Prostate gland (tissue), 2 donors: ENCODE results near the gene MAMSTR. TPM values are rescaled to one million over a fixed set of nuclear protein-coding genes. Genes with fewer than 3 reads are reported as not detected.

Experiments
- DNase-seq: peaks from one replicate; pipeline ENCODE4 v3.0.0-alpha.2; 2019; ENCODE audit warnings: low spot score
- H3K27ac ChIP-seq, 2 donors: fragments of 200-600 bp; sonication (generic); 2 replicates each; pipeline ENCODE4 v1.5.1; 2017 to 2019
- H3K27me3 ChIP-seq: fragments of 200-600 bp; sonication (generic); replicated peaks from 2 replicates; pipeline ENCODE4 v1.5.1; 2019; ENCODE audit not compliant: insufficient read depth
- H3K36me3 ChIP-seq, 2 donors: fragments of 200-600 bp; sonication (generic); 1 replicate in 1 of 2; 2 replicates in 1 of 2; pipeline versions ENCODE4 v1.5.1 to v1.8.1; 2017 to 2019
- H3K4me1 ChIP-seq: fragments of 200-600 bp; sonication (generic); replicated peaks from 2 replicates; pipeline ENCODE4 v1.5.1; 2019
- H3K4me3 ChIP-seq, 2 donors: fragments of 200-600 bp; sonication (generic); 2 replicates each; pipeline ENCODE4 v1.5.1; 2017 to 2019
- H3K9me3 ChIP-seq: fragments of 200-600 bp; sonication (generic); 2 replicates; pipeline ENCODE4 v1.5.1; 2017
- POLR2A ChIP-seq: fragments of 450-650 bp; IDR thresholded peaks from one replicate; pipeline ENCODE4 v1.6.1; 2016; ENCODE audit warnings: antibody characterized with exemption, mild to moderate bottlenecking
- POLR2AphosphoS5 ChIP-seq: sonication (generic); formaldehyde crosslinking; IDR thresholded peaks from one replicate; pipeline ENCODE4 v1.6.1; 2017; ENCODE audit warnings: antibody characterized with exemption
- WGBS: methylation state at CpG from one replicate; pipeline ENCODE4 v1.1.5; 2018; 5-methylcytosine and 5-hydroxymethylcytosine counted together
- intact Hi-C: fragments of 100-400 bp; cut with DNase I; formaldehyde crosslinking; loops from one replicate; pipeline ENCODE4 v1.14.2; 2022
- total RNA-seq, 2 donors: library from RNA; depleted of rRNA; stranded (reverse); fragments of >200 nt; gene quantifications; one replicate each; pipeline ENCODE4 v1.1.0, GENCODE V29; 2016

MAMSTR gene
- total RNA-seq, 2 donors from 2014 or later: 2.6 to 13.9 TPM

DNA sequence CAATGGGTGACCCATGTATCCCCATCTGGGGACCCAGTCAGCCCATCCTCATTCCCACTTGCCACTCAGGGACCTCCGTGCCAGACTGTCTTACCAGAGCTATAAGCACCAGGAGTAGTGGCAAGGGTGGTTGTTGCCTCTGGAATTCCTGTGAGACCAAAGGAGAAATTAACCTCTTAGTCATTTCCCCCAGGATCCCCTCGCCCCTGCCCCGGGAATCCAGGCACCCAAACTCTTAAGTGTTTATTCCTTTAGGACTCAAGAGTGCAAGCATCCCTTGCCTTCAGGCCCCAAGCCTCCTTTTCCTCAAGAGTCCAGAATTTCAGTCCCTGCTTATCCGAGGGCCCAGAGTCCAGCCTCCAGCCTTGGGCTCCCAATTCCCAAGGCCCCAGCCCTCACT is 55.9 kb downstream of the MAMSTR start:
- no peak for DNase-seq
- Histone ChIP-seq H3K4me3 (no peak overlapping the region), H3K36me3 (no peaks in the 10 kb centered on the region), H3K9me3 (no peaks in the 10 kb centered on the region), H3K4me1 (no peaks in the 10 kb centered on the region), H3K27me3 (no peaks in the 10 kb centered on the region), H3K27ac (no peak overlapping the region)
- TF ChIP-seq POLR2A (no peak), POLR2AphosphoS5 (no peak)
- intact Hi-C loops: no loop called here
- 98% methylated on average over 4 of the region's 4 CpGs for WGBS

Other genes with a start within 250 kb of the MAMSTR start
- 10 to 100 TPM in 1 of 2 donors, 1 to 10 TPM in 1; 7.4 to 10.2 TPM for gene LMTK3, start 207.9 kb downstream of the MAMSTR start, total RNA-seq
- 10 to 100 TPM; 14.6 to 43.0 TPM for gene SULT2B1, start 167.6 kb downstream of the MAMSTR start, total RNA-seq
- 1 to 10 TPM in 1 of 2 donors, under 1 TPM in 1; 0.32 to 6.0 TPM for gene SPACA4, start 113.0 kb downstream of the MAMSTR start, total RNA-seq
- 1 to 10 TPM; 2.8 to 8.8 TPM for gene FAM83E, start 104.6 kb downstream of the MAMSTR start, total RNA-seq
- gene RPL18, start 100.5 kb downstream of the MAMSTR start, total RNA-seq: 1,000 to 10,000 TPM; 2,096 to 3,914 TPM
- 10 to 100 TPM; 24.8 to 25.4 TPM for gene SPHK2, start 100.2 kb downstream of the MAMSTR start, total RNA-seq
- 10 to 100 TPM; 14.3 to 52.7 TPM for gene DBP, start 82.3 kb downstream of the MAMSTR start, total RNA-seq
- 10 to 100 TPM in 1 of 2 donors, 1 to 10 TPM in 1; 7.0 to 11.2 TPM for gene CA11, start 73.5 kb downstream of the MAMSTR start, total RNA-seq
- 1 to 10 TPM in 1 of 2 donors, under 1 TPM in 1; 0.91 to 2.6 TPM for gene NTN5, start 46.7 kb downstream of the MAMSTR start, total RNA-seq
- gene FUT2, start 23.8 kb downstream of the MAMSTR start, total RNA-seq: 1 to 10 TPM; 1.4 to 2.7 TPM
- 10 to 100 TPM in 1 of 2 donors, 1 to 10 TPM in 1; 9.1 to 16.2 TPM for gene RASIP1, start 20.9 kb upstream of the MAMSTR start, total RNA-seq
- 1 to 10 TPM in 1 of 2 donors, not detected in 1; 6.4 TPM for gene IZUMO1, start 27.2 kb upstream of the MAMSTR start, total RNA-seq
- 1 to 10 TPM; 2.1 to 4.1 TPM for gene FUT1, start 32.9 kb upstream of the MAMSTR start, total RNA-seq
- gene FGF21, start 35.8 kb upstream of the MAMSTR start, total RNA-seq: not detected
- 10 to 100 TPM; 71.8 to 92.0 TPM for gene BCAT2, start 91.3 kb upstream of the MAMSTR start, total RNA-seq
- gene HSD17B14, start 116.8 kb upstream of the MAMSTR start, total RNA-seq: 10 to 100 TPM; 11.0 to 11.2 TPM
- gene PLEKHA4, start 148.9 kb upstream of the MAMSTR start, total RNA-seq: 10 to 100 TPM in 1 of 2 donors, 1 to 10 TPM in 1; 9.4 to 22.9 TPM
- 10 to 100 TPM; 35.1 to 49.0 TPM for gene PPP1R15A, start 152.7 kb upstream of the MAMSTR start, total RNA-seq
- 10 to 100 TPM in 1 of 2 donors, not detected in 1; 10.7 TPM for gene TULP2, start 179.0 kb upstream of the MAMSTR start, total RNA-seq
- 100 to 1,000 TPM; 432 to 441 TPM for gene NUCB1, start 180.6 kb upstream of the MAMSTR start, total RNA-seq
- gene DHDH, start 214.0 kb upstream of the MAMSTR start, total RNA-seq: 10 to 100 TPM in 1 of 2 donors, 1 to 10 TPM in 1; 4.6 to 12.6 TPM
- gene BAX, start 235.2 kb upstream of the MAMSTR start, total RNA-seq: 10 to 100 TPM; 52.1 to 62.3 TPM
- 1,000 to 10,000 TPM; 1,764 to 2,124 TPM for gene FTL, start 245.6 kb upstream of the MAMSTR start, total RNA-seq